ENCODE results near the gene PARN. TPM values are rescaled to one million over a fixed set of nuclear protein-coding genes. Genes with fewer than 3 reads are reported as not detected.

PARN gene
- total RNA-seq, 5 donors from 2014 or later (not counting 1 experiment from before 2014, with no cell fraction given) = 34.4 to 42.7 (median 38.4) TPM

- ATAC-seq (replicated peaks in 1 of 4) = no peak
- POLR2A ChIA-PET = no interaction called here
- peaks cover 22 to 30% (median 23%) of the 10 kb centered on the region in 3 donors for H3K4me1 Mint-ChIP-seq
- Histone ChIP-seq H3K27ac (ENCODE audit: low read length) (no peak overlapping the region), H3K36me3 (ENCODE audit: control insufficient read depth in 2 of 2, extremely low read depth in 1 of 2, insufficient read depth in 1 of 2, low read length in 1 of 2) (peaks cover 0 to 22% of the 10 kb centered on the region in 2 donors), H3K4me1 (ENCODE audit: control insufficient read depth in 1 of 2, extremely low read depth in 1 of 2, insufficient read depth in 2 of 2, low read length in 2 of 2) (peaks cover 2 to 9% of the 10 kb centered on the region in 2 experiments), H3K27me3 (replicated peaks in 1 of 2; ENCODE audit: control insufficient read depth in 2 of 2, extremely low read depth in 1 of 2, insufficient read depth in 2 of 2, low read length in 1 of 2) (no peaks in the 10 kb centered on the region), H3K9me3 (no peaks in the 10 kb centered on the region), H3K4me3 (ENCODE audit: control insufficient read depth in 1 of 2, extremely low read depth in 1 of 2, low read length in 1 of 2) (no peak overlapping the region)
- H3K27ac Mint-ChIP-seq = no peak overlapping the region
- no peaks in the 10 kb centered on the region for H3K27me3 Mint-ChIP-seq
- H3K4me3 Mint-ChIP-seq = no peak overlapping the region
- WGBS (ENCODE audit: insufficient coverage) = 94% methylated on average over 12 of the region's 16 CpGs
- no peaks in the 10 kb centered on the region for H3K9me3 Mint-ChIP-seq
- DNase-seq = no peak
- peaks cover 31% of the 10 kb centered on the region for H3K36me3 Mint-ChIP-seq
- CTCF ChIA-PET = no interaction called here
Measured at GRCh38 chr16:14485811-14486519, 144.1 kb downstream of the PARN start.

GRCh38 chr16:14485121-14485551 is 144.9 kb downstream of the PARN start:
- peaks cover 39% of the 10 kb centered on the region for H3K36me3 Mint-ChIP-seq
- no peaks in the 10 kb centered on the region for H3K9me3 Mint-ChIP-seq
- no peak overlapping the region for H3K4me3 Mint-ChIP-seq
- H3K27ac ChIP-seq (ENCODE audit: low read length) = no peak overlapping the region
- H3K27me3 ChIP-seq (replicated peaks in 1 of 2; ENCODE audit: control insufficient read depth in 2 of 2, extremely low read depth in 1 of 2, insufficient read depth in 2 of 2, low read length in 1 of 2) = no peaks in the 10 kb centered on the region
- H3K36me3 ChIP-seq (ENCODE audit: control insufficient read depth in 2 of 2, extremely low read depth in 1 of 2, insufficient read depth in 1 of 2, low read length in 1 of 2) = peaks cover 0 to 22% of the 10 kb centered on the region in 2 donors
- H3K27ac Mint-ChIP-seq = no peak overlapping the region
- no peaks in the 10 kb centered on the region for H3K9me3 ChIP-seq
- WGBS (ENCODE audit: insufficient coverage) = no CpG with 5 or more reads among the region's 2 CpGs
- H3K4me3 ChIP-seq (ENCODE audit: control insufficient read depth in 1 of 2, extremely low read depth in 1 of 2, low read length in 1 of 2) = no peak overlapping the region
- no peak for DNase-seq
- ATAC-seq (replicated peaks in 1 of 4) = no peak
- H3K4me1 ChIP-seq (ENCODE audit: control insufficient read depth in 1 of 2, extremely low read depth in 1 of 2, insufficient read depth in 2 of 2, low read length in 2 of 2) = peaks cover 2 to 9% of the 10 kb centered on the region in 2 experiments
- ChIA-PET CTCF (interaction anchor here in 1 of 2 donors (0.7 kb wide), 1 partner anchor 15 kb away, joined by 4 read pairs; no protein-coding TSS in a partner anchor), POLR2A (no interaction called here)
- no peaks in the 10 kb centered on the region for H3K27me3 Mint-ChIP-seq
- H3K4me1 Mint-ChIP-seq = peaks cover 19 to 30% (median 19%) of the 10 kb centered on the region in 3 donors

GRCh38 chr16:14483819-14484385 is 146.2 kb downstream of the PARN start:
- H3K4me3 Mint-ChIP-seq = no peak overlapping the region
- POLR2A ChIA-PET = no interaction called here
- H3K9me3 ChIP-seq = no peaks in the 10 kb centered on the region
- no peak for DNase-seq
- H3K4me1 Mint-ChIP-seq = peaks cover 14 to 22% (median 15%) of the 10 kb centered on the region in 3 donors
- no peaks in the 10 kb centered on the region for H3K27me3 Mint-ChIP-seq
- no peak overlapping the region for H3K27ac Mint-ChIP-seq
- H3K27me3 ChIP-seq (replicated peaks in 1 of 2; ENCODE audit: control insufficient read depth in 2 of 2, extremely low read depth in 1 of 2, insufficient read depth in 2 of 2, low read length in 1 of 2) = no peaks in the 10 kb centered on the region
- H3K36me3 Mint-ChIP-seq = peaks cover 49% of the 10 kb centered on the region
- CTCF ChIA-PET = no interaction called here
- H3K9me3 Mint-ChIP-seq = peaks cover 0 to 5% (median 0%) of the 10 kb centered on the region in 3 donors
- no peak for ATAC-seq (replicated peaks in 1 of 4)
- WGBS (ENCODE audit: insufficient coverage) = 97% methylated on average over 4 of the region's 6 CpGs
- no peak overlapping the region for H3K27ac ChIP-seq (ENCODE audit: low read length)
- no peak overlapping the region for H3K4me3 ChIP-seq (ENCODE audit: control insufficient read depth in 1 of 2, extremely low read depth in 1 of 2, low read length in 1 of 2)
- peaks cover 1 to 22% of the 10 kb centered on the region in 2 donors for H3K36me3 ChIP-seq (ENCODE audit: control insufficient read depth in 2 of 2, extremely low read depth in 1 of 2, insufficient read depth in 1 of 2, low read length in 1 of 2)
- peaks cover 2 to 9% of the 10 kb centered on the region in 2 experiments for H3K4me1 ChIP-seq (ENCODE audit: control insufficient read depth in 1 of 2, extremely low read depth in 1 of 2, insufficient read depth in 2 of 2, low read length in 2 of 2)

DNA sequence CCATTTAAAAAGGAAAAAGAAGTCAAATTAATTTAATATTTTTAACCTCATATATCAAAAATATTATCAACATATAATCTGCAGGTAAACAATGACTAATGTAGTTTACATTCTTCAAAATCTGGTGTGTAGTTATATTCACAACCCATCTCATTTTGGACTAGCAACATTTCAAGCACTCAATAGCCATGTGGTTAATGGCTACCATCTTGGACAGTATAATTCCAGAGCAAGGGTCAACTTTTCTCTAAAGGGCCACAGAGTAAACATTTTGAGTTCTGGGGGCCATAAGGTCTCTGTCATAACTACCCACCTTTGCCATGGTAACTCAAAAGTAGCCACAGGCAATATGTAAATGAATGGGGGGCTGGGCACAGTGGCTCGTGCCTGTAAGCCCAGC is 153.9 kb downstream of the PARN start:
- CTCF ChIA-PET = no interaction called here
- peaks cover 0 to 6% (median 0%) of the 10 kb centered on the region in 3 donors for H3K4me1 Mint-ChIP-seq
- H3K4me3 Mint-ChIP-seq = no peak overlapping the region
- ATAC-seq (replicated peaks in 1 of 4) = no peak
- DNase-seq = no peak
- WGBS (ENCODE audit: insufficient coverage) = no CpG with 5 or more reads among the region's 1 CpG
- H3K27ac ChIP-seq (ENCODE audit: low read length) = no peak overlapping the region
- no peak overlapping the region for H3K4me3 ChIP-seq (ENCODE audit: control insufficient read depth in 1 of 2, extremely low read depth in 1 of 2, low read length in 1 of 2)
- no peaks in the 10 kb centered on the region for H3K4me1 ChIP-seq (ENCODE audit: control insufficient read depth in 1 of 2, extremely low read depth in 1 of 2, insufficient read depth in 2 of 2, low read length in 2 of 2)
- no peaks in the 10 kb centered on the region for H3K9me3 ChIP-seq
- H3K27me3 Mint-ChIP-seq = no peaks in the 10 kb centered on the region
- peaks cover 0 to 5% (median 0%) of the 10 kb centered on the region in 3 donors for H3K9me3 Mint-ChIP-seq
- no peaks in the 10 kb centered on the region for H3K27me3 ChIP-seq (replicated peaks in 1 of 2; ENCODE audit: control insufficient read depth in 2 of 2, extremely low read depth in 1 of 2, insufficient read depth in 2 of 2, low read length in 1 of 2)
- no peak overlapping the region for H3K27ac Mint-ChIP-seq
- peaks cover 0 to 4% of the 10 kb centered on the region in 2 donors for H3K36me3 ChIP-seq (ENCODE audit: control insufficient read depth in 2 of 2, extremely low read depth in 1 of 2, insufficient read depth in 1 of 2, low read length in 1 of 2)
- H3K36me3 Mint-ChIP-seq = peaks cover 53% of the 10 kb centered on the region
- POLR2A ChIA-PET = no interaction called here

GRCh38 chr16:14475370-14476139 is 154.5 kb downstream of the PARN start:
- DNase-seq (no peak), ATAC-seq (replicated peaks in 1 of 4) (no peak)
- Histone ChIP-seq H3K9me3 (no peaks in the 10 kb centered on the region), H3K36me3 (ENCODE audit: control insufficient read depth in 2 of 2, extremely low read depth in 1 of 2, insufficient read depth in 1 of 2, low read length in 1 of 2) (peaks cover 0 to 4% of the 10 kb centered on the region in 2 donors), H3K27me3 (replicated peaks in 1 of 2; ENCODE audit: control insufficient read depth in 2 of 2, extremely low read depth in 1 of 2, insufficient read depth in 2 of 2, low read length in 1 of 2) (no peaks in the 10 kb centered on the region), H3K4me3 (ENCODE audit: control insufficient read depth in 1 of 2, extremely low read depth in 1 of 2, low read length in 1 of 2) (no peak overlapping the region), H3K27ac (ENCODE audit: low read length) (no peak overlapping the region), H3K4me1 (ENCODE audit: control insufficient read depth in 1 of 2, extremely low read depth in 1 of 2, insufficient read depth in 2 of 2, low read length in 2 of 2) (no peaks in the 10 kb centered on the region)
- CTCF ChIA-PET = no interaction called here
- Mint-ChIP-seq H3K27ac (no peak overlapping the region), H3K9me3 (peaks cover 0 to 5% (median 0%) of the 10 kb centered on the region in 3 donors), H3K4me3 (no peak overlapping the region), H3K36me3 (peaks cover 49% of the 10 kb centered on the region), H3K4me1 (peaks cover 0 to 6% (median 0%) of the 10 kb centered on the region in 3 donors), H3K27me3 (no peaks in the 10 kb centered on the region)
- POLR2A ChIA-PET = no interaction called here
- 100% methylated on average over 2 of the region's 7 CpGs for WGBS (ENCODE audit: insufficient coverage)

DNA sequence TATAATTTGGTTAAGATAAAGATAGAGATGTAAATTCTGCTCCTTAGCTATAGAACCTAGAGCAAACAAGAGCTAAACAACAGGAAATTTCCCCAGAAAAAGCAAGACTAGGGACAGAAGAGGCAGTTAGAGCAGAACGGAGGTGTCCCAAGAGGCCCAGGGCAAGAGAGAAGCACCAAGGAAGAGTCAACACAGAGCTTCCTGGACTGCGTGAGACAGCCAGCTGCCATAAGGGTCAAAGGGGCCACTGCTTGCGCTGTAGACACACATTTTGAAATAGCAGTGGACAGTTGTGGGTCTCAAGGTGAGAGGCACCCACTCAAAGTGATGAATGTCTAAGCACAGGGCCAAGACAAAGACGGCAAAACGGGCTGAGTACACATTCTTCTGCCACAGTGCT is 156.6 kb downstream of the PARN start:
- Histone ChIP-seq H3K4me1 (ENCODE audit: control insufficient read depth in 1 of 2, extremely low read depth in 1 of 2, insufficient read depth in 2 of 2, low read length in 2 of 2) (no peaks in the 10 kb centered on the region), H3K27me3 (replicated peaks in 1 of 2; ENCODE audit: control insufficient read depth in 2 of 2, extremely low read depth in 1 of 2, insufficient read depth in 2 of 2, low read length in 1 of 2) (no peaks in the 10 kb centered on the region), H3K4me3 (ENCODE audit: control insufficient read depth in 1 of 2, extremely low read depth in 1 of 2, low read length in 1 of 2) (no peak overlapping the region), H3K9me3 (no peaks in the 10 kb centered on the region), H3K27ac (ENCODE audit: low read length) (no peak overlapping the region), H3K36me3 (ENCODE audit: control insufficient read depth in 2 of 2, extremely low read depth in 1 of 2, insufficient read depth in 1 of 2, low read length in 1 of 2) (no peaks in the 10 kb centered on the region)
- Mint-ChIP-seq H3K9me3 (no peaks in the 10 kb centered on the region), H3K4me3 (no peak overlapping the region), H3K4me1 (peaks cover 0 to 6% (median 0%) of the 10 kb centered on the region in 3 donors), H3K36me3 (peaks cover 33% of the 10 kb centered on the region), H3K27ac (no peak overlapping the region), H3K27me3 (no peaks in the 10 kb centered on the region)
- ATAC-seq (replicated peaks in 1 of 4) (no peak), DNase-seq (no peak)
- CTCF ChIA-PET = no interaction called here
- 98% methylated on average over 3 of the region's 5 CpGs for WGBS (ENCODE audit: insufficient coverage)
- POLR2A ChIA-PET = no interaction called here

All from T-cell (primary cell).